Tibial artery (tissue), 4 donors: ENCODE data around the gene MYBPHL.

Experiments
- DNase-seq, 2 donors: peaks; one replicate each; pipeline ENCODE4 v3.0.0-alpha.2; 2019
- H3K27ac ChIP-seq, 2 donors: fragments of 200-600 bp; sonication (generic) in 1 of 2; 1 replicate in 1 of 2; 2 replicates in 1 of 2; pipeline ENCODE4 v1.5.1; 2018 to 2019; ENCODE audit warnings: mild to moderate bottlenecking in 1 of 2
- H3K27me3 ChIP-seq, 2 donors: fragments of 200-600 bp; sonication (generic) in 1 of 2; one replicate each; pipeline versions ENCODE4 v1.5.1 to v1.6.0; 2016 to 2019
- H3K36me3 ChIP-seq, 3 donors: fragments of 200-600 bp; sonication (generic) in 2 of 3; one replicate each; pipeline ENCODE4 v1.5.1; 2016 to 2019; ENCODE audit warnings: mild to moderate bottlenecking in 2 of 3
- H3K4me1 ChIP-seq, 4 donors: fragments of 200-600 bp; sonication (generic) in 2 of 4; 1 replicate in 3 of 4; 2 replicates in 1 of 4; pipeline ENCODE4 v1.5.1; 2016 to 2019
- H3K4me3 ChIP-seq, 2 donors: fragments of 200-600 bp; sonication (generic) in 1 of 2; 1 replicate in 1 of 2; 2 replicates in 1 of 2; pipeline ENCODE4 v1.5.1; 2018 to 2019; ENCODE audit warnings: mild to moderate bottlenecking in 2 of 2
- H3K9me3 ChIP-seq, 3 donors: fragments of 200-600 bp; sonication (generic) in 1 of 3; one replicate each; pipeline ENCODE4 v1.5.1; 2016 to 2019
- intact Hi-C: fragments of 100-400 bp; cut with DNase I; formaldehyde crosslinking; loops from one replicate; pipeline ENCODE4 v1.15.0; 2023; ENCODE audit warnings: low total_unique reads
- TF ChIP-seq, protein P1 (sequence below), 2 experiments: fragments of 200-600 bp in 1 of 2; fragments of 450-650 bp in 1 of 2; IDR thresholded peaks; one replicate each; pipeline ENCODE4 v1.5.1; 2017 to 2019; ENCODE audit warnings: antibody characterized with exemption in 2 of 2, mild to moderate bottlenecking in 1 of 2, moderate library complexity in 1 of 2

The MYBPHL gene

DNA sequence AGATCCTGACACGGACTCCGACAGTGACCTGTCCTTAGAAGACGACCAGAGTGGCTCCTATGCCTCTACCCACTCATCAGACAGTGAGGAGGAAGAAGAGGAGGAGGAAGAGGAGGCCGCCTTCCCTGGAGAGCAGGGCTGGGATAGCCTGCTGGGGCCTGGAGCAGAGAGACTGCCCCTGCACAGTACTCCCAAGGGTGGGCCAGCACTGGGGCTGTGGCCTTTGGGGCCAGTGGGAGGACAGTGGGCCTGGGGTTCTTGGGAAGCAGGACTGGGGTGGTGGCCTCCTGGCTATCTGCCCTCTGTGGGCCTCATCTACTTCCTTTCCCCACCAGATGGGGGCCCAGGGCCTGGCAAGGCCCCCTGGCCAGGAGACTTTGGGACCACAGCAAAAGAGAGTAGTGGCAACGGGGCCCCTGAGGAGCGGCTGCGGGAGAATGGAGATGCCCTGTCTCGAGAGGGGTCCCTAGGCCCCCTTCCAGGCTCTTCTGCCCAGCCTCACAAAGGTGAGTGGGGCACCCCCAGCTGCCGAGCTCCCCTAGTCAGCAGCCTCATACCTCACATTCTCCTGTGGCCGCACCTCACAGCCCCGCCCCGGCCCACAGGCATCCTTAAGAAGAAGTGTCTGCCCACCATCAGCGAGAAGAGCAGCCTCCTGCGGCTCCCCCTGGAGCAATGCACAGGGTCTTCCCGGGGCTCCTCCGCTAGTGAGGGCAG is 33.8 kb downstream of the MYBPHL start:
- DNase-seq = no peak
- Histone ChIP-seq H3K4me1 (peaks cover 0 to 12% (median 9%) of the 10 kb centered on the region in 4 donors), H3K9me3 (no peaks in the 10 kb centered on the region), H3K36me3 (peaks cover 0 to 45% (median 4%) of the 10 kb centered on the region in 3 donors), H3K4me3 (no peak overlapping the region), H3K27me3 (no peaks in the 10 kb centered on the region), H3K27ac (no peak overlapping the region)
- TF ChIP-seq, protein P1, sequence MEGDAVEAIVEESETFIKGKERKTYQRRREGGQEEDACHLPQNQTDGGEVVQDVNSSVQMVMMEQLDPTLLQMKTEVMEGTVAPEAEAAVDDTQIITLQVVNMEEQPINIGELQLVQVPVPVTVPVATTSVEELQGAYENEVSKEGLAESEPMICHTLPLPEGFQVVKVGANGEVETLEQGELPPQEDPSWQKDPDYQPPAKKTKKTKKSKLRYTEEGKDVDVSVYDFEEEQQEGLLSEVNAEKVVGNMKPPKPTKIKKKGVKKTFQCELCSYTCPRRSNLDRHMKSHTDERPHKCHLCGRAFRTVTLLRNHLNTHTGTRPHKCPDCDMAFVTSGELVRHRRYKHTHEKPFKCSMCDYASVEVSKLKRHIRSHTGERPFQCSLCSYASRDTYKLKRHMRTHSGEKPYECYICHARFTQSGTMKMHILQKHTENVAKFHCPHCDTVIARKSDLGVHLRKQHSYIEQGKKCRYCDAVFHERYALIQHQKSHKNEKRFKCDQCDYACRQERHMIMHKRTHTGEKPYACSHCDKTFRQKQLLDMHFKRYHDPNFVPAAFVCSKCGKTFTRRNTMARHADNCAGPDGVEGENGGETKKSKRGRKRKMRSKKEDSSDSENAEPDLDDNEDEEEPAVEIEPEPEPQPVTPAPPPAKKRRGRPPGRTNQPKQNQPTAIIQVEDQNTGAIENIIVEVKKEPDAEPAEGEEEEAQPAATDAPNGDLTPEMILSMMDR (IDR thresholded peaks at IDR 0.05) = no peak
- intact Hi-C loops = no loop called here

DNA sequence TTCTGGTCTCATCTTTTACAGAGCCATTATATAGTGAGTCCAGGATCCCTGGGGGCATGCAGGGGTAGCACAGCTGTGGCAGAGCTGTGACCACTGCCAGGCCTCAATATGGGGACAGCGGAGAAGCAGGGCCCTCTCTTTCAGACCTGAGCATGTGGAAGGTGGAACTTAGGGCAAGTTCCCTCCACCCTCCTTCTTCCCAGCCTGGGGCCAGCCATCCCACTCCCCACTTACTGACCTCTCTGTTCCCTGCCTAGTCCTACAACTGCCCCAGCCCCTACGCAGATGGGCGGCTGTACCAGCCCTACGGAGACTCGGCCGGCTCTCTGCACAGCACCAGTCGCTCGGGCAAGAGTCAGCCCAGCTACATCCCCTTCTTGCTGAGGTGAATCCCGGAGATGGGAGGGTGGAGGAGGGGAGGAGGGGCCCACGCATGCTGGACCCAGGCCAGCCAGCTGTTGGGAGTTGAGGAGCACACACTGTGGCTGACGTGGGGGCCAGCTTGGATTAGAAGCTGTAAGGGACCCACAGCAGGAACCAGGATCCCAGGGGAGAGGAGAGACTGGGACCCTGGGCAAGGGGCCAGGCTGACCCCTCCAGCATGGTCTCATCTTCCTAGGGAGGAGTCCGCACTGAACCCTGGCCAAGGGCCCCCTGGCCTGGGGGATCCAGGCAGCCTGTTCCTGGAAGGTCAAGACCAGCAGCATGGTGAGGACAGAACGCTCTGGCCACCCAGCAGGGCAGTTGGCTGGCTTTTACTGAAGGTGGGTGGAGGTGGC is 34.6 kb downstream of the MYBPHL start:
- no peak for DNase-seq
- Histone ChIP-seq H3K27ac (no peak overlapping the region), H3K9me3 (no peaks in the 10 kb centered on the region), H3K4me3 (no peak overlapping the region), H3K36me3 (peaks cover 0 to 52% (median 4%) of the 10 kb centered on the region in 3 donors), H3K4me1 (peaks cover 0 to 8% (median 8%) of the 10 kb centered on the region in 4 donors), H3K27me3 (no peaks in the 10 kb centered on the region)
- intact Hi-C loops = no loop called here
- TF ChIP-seq, protein P1 (IDR thresholded peaks at IDR 0.05) = no peak

DNA sequence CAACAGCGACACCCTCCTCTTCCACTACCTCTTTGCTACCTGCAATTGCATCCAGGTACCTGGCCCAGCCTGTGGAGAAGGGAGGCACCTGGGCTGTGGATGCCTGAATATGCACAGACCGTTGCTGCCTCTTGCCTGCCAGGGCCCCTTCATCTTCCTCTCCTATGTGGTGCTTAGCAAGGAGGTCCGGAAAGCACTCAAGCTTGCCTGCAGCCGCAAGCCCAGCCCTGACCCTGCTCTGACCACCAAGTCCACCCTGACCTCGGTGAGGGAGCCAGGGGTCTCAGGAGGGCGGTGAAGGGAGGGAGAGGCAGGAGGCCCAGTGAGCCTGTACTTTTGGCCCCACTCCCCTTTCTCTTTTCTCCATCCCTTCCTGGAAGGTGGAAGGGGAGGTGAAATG is 35.4 kb downstream of the MYBPHL start:
- TF ChIP-seq, protein P1 (IDR thresholded peaks at IDR 0.05) = no peak
- Histone ChIP-seq H3K9me3 (no peaks in the 10 kb centered on the region), H3K27me3 (no peaks in the 10 kb centered on the region), H3K27ac (no peak overlapping the region), H3K4me3 (no peak overlapping the region), H3K36me3 (peaks cover 0 to 52% (median 4%) of the 10 kb centered on the region in 3 donors), H3K4me1 (peaks cover 0 to 8% (median 6%) of the 10 kb centered on the region in 4 donors)
- intact Hi-C loops = no loop called here
- no peak for DNase-seq

DNA sequence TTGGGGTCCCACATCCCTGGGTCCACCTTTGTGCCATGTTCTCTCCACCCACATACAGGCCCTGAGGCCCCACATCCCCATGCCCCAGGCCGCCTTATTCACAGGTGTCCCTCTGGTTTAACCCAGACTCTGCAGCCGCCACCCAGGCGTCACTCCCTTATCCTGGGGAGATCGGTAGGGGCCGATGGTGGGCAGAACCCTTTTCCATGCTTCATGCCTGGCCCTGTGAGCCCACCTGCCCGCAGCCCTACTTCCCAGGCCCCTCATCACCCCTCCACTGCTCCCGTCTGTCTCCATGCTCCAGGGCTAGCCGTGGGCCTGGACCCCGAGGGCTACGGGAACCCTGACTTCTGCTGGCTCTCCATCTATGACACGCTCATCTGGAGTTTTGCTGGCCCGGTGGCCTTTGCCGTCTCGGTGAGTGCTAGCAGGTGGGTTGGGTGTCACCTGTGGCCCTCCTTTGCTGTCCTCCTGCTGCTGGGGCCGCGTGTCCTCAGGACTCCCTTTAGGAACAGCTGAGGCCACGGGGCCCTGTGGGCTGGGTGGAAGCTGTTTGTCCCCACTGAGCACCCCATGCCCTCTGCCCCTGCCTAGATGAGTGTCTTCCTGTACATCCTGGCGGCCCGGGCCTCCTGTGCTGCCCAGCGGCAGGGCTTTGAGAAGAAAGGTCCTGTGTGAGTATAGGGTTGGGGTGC is 36.0 kb downstream of the MYBPHL start:
- Histone ChIP-seq H3K9me3 (no peaks in the 10 kb centered on the region), H3K4me1 (peaks cover 0 to 8% (median 6%) of the 10 kb centered on the region in 4 donors), H3K4me3 (no peak overlapping the region), H3K27me3 (no peaks in the 10 kb centered on the region), H3K27ac (no peak overlapping the region), H3K36me3 (peaks cover 0 to 58% (median 4%) of the 10 kb centered on the region in 3 donors)
- intact Hi-C loops = no loop called here
- TF ChIP-seq, protein P1 (IDR thresholded peaks at IDR 0.05) = no peak
- DNase-seq = no peak

DNA sequence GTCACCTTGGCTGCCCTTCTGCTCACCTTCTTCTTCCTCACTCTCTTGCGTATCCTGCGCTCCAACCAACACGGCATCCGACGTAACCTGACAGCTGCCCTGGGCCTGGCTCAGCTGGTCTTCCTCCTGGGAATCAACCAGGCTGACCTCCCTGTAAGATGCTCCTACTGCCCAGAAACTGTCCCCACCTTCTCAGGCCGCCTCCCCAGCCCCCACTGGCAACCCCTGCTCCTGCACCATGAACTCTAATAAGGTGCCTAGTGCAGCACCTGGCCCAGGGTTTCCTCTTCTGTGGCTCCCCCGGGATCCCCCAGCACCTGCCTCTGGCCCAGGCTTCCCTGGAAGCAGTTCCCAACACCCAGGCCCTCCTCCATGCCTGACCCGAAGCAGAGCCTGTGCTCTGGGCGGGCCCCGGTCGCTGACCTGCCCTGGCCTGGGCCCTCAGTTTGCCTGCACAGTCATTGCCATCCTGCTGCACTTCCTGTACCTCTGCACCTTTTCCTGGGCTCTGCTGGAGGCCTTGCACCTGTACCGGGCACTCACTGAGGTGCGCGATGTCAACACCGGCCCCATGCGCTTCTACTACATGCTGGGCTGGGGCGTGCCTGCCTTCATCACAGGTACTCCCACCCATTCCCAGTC is 36.7 kb downstream of the MYBPHL start:
- no peak for DNase-seq
- intact Hi-C loops = loop anchor here (5.0 to 10.0 kb wide), 2 partner anchors 137 to 215 kb away; partner anchors contain the start of gene ATXN7L2
- peaks cover 0 to 65% (median 4%) of the 10 kb centered on the region in 3 donors for H3K36me3 ChIP-seq

More for the DNA sequence above, 36.7 kb downstream of the MYBPHL start:
- TF ChIP-seq, protein P1 (IDR thresholded peaks at IDR 0.05) = no peak
- H3K4me3 ChIP-seq = no peak overlapping the region
- no peaks in the 10 kb centered on the region for H3K27me3 ChIP-seq
- H3K9me3 ChIP-seq = no peaks in the 10 kb centered on the region
- no peak overlapping the region for H3K27ac ChIP-seq
- peaks cover 0 to 7% (median 5%) of the 10 kb centered on the region in 4 donors for H3K4me1 ChIP-seq
